ENCODE data around the gene HNF1B.

DNA sequence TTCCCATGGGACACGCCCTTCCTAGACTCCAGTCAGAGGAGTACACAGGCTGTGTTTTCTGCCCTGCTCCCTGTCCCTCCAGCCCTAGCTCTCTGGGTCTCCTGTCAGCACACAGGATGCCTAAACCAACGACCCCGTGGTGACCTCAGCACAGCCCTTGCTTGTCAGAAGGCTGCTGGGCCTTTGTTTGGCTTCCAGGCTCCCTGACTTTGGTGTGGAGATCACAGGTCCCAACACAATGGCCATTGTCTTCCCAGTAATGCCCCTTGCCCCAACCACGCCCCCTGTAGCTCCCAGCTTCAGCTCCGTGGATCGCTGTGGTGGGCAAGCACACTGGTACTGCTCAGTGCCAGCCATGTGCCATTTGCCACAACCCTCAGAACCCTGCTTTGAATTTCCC lies 15.0 kb downstream of the HNF1B start:
- TF ChIP-seq CTCF (IDR thresholded peaks at IDR 0.05) (no peak), POLR2A (IDR thresholded peaks at IDR 0.05) (no peak)

Measured in right lobe of liver (tissue), 4 donors.